ENCODE measurements around the gene SBF1. TPM values are rescaled to one million over a fixed set of nuclear protein-coding genes. Genes with fewer than 3 reads are reported as not detected.

The SBF1 gene
- polyA plus RNA-seq, 1 of the 3 experiments (the other 2 are of a cell fraction) = 29.1 TPM

GRCh38 chr22:50406416-50407170 is 68.2 kb downstream of the SBF1 start:
- peaks cover 0 to 9% of the 10 kb centered on the region in 2 experiments; a peak in 1 of 4 replicates for H3K4me1 ChIP-seq (ENCODE audit: control insufficient read depth in 1 of 2, insufficient read depth in 2 of 2, low read depth in 1 of 2, low read length in 1 of 2)
- over 99% methylated on average over 25 of the region's 25 CpGs for WGBS (ENCODE audit: low lambda C conversion rate)
- no peak for DNase-seq

GRCh38 chr22:50403701-50404101 is 71.1 kb downstream of the SBF1 start:
- TF ChIP-seq NFIC (IDR thresholded peaks at IDR 0.05; ENCODE audit: borderline replicate concordance) = 0 out of 2 replicates have a peak, but pooled peaks have one; percentile 11
- peak; percentile 55; the same call in 1 of the 2 replicates for TF ChIP-seq MXI1 (IDR thresholded peaks at IDR 0.05; ENCODE audit: low read depth, low read length)
- no peak for TF ChIP-seq EP300 (IDR thresholded peaks at IDR 0.05; ENCODE audit: borderline replicate concordance in 1 of 2, low read depth in 1 of 2, low read length in 1 of 2)
- TF ChIP-seq SIN3A (IDR thresholded peaks at IDR 0.05; ENCODE audit: borderline replicate concordance, low read depth, low read length) = no peak
- no peak overlapping the region for H3K9ac ChIP-seq
- H3F3A ChIP-seq (replicated peaks; ENCODE audit: insufficient read depth) = peaks cover 8% of the 10 kb centered on the region
- H3K4me1 ChIP-seq (ENCODE audit: control insufficient read depth in 1 of 2, insufficient read depth in 2 of 2, low read depth in 1 of 2, low read length in 1 of 2) = peaks cover 0 to 16% of the 10 kb centered on the region in 2 experiments; a peak in 1 of 4 replicates
- peaks cover 4% of the 10 kb centered on the region; the same call in 1 of the 2 replicates for H4K20me1 ChIP-seq (ENCODE audit: insufficient read depth)
- DNase-seq = peak; percentile 77
- ChIA-PET POLR2A (interaction anchor here (0.6 to 1.0 kb wide), 2 partner anchors 25 to 122 kb away, joined by 3 read pairs; partner anchors contain the start of gene SCO2), CTCF (interaction anchor here (0.6 to 1.6 kb wide), 6 partner anchors 38 to 217 kb away, joined by 3 to 5 read pairs (median 4); no protein-coding TSS in a partner anchor)
- no peak overlapping the region for H2AFZ ChIP-seq (ENCODE audit: low read depth)
- H3K27ac ChIP-seq (ENCODE audit: low read depth in 2 of 2, low read length in 1 of 2) = peak overlapping the region in 1 of 2 experiments; percentile 7; a peak in 1 of 4 replicates
- peaks cover 16% of the 10 kb centered on the region; the same call in 1 of the 2 replicates for H3K79me2 ChIP-seq (ENCODE audit: insufficient read depth)
- H3K9me2 ChIP-seq = no peaks in the 10 kb centered on the region
- WGBS (ENCODE audit: low lambda C conversion rate) = 77% methylated on average over 8 of the region's 8 CpGs
- no peak overlapping the region for H3K4me2 ChIP-seq
- H3K36me3 ChIP-seq (replicated peaks in 1 of 2; ENCODE audit: control insufficient read depth in 1 of 2, insufficient read depth in 2 of 2, low read length in 1 of 2) = peaks cover 3 to 6% of the 10 kb centered on the region in 2 experiments
- no peak overlapping the region for H3K4me3 ChIP-seq (ENCODE audit: low read depth in 2 of 2, low read length in 1 of 2)
- no peaks in the 10 kb centered on the region for H3K27me3 ChIP-seq (ENCODE audit: insufficient read depth)
- no peaks in the 10 kb centered on the region for H3K9me3 ChIP-seq

More at GRCh38 chr22:50406416-50407170, 68.2 kb downstream of the SBF1 start:
- no peak overlapping the region for H2AFZ ChIP-seq (ENCODE audit: low read depth)
- H3K9me3 ChIP-seq = no peaks in the 10 kb centered on the region
- H3F3A ChIP-seq (replicated peaks; ENCODE audit: insufficient read depth) = no peaks in the 10 kb centered on the region
- peaks cover 15% of the 10 kb centered on the region; the same call in 1 of the 2 replicates for H3K79me2 ChIP-seq (ENCODE audit: insufficient read depth)
- no peaks in the 10 kb centered on the region for H3K9me2 ChIP-seq
- no peak overlapping the region for H3K4me2 ChIP-seq
- TF ChIP-seq CHD2 (IDR thresholded peaks at IDR 0.05; ENCODE audit: low read length, partially characterized antibody) (no peak), PBX3 (IDR thresholded peaks at IDR 0.05) (no peak), FOXM1 (IDR thresholded peaks at IDR 0.05; ENCODE audit: low read depth) (no peak), USF1 (IDR thresholded peaks at IDR 0.05; ENCODE audit: borderline replicate concordance, low read depth) (no peak), RFX5 (IDR thresholded peaks at IDR 0.05; ENCODE audit: low read length) (no peak), TAF1 (IDR thresholded peaks at IDR 0.05; ENCODE audit: borderline replicate concordance, low read depth, low read length) (no peak)
- no peaks in the 10 kb centered on the region for H3K27me3 ChIP-seq (ENCODE audit: insufficient read depth)
- no peak overlapping the region for H3K4me3 ChIP-seq (ENCODE audit: low read depth in 2 of 2, low read length in 1 of 2)
- H3K27ac ChIP-seq (ENCODE audit: low read depth in 2 of 2, low read length in 1 of 2) = no peak overlapping the region
- CTCF ChIA-PET = interaction anchor here (0.6 kb wide), 1 partner anchor 132 kb away, joined by 3 read pairs; no protein-coding TSS in a partner anchor
- no peak overlapping the region for H3K9ac ChIP-seq
- POLR2A ChIA-PET = no interaction called here
- H3K36me3 ChIP-seq (replicated peaks in 1 of 2; ENCODE audit: control insufficient read depth in 1 of 2, insufficient read depth in 2 of 2, low read length in 1 of 2) = peaks cover 3 to 5% of the 10 kb centered on the region in 2 experiments
- H4K20me1 ChIP-seq (ENCODE audit: insufficient read depth) = no peaks in the 10 kb centered on the region

All from SK-N-SH (cell line).